Glutamatergic neuron (in vitro differentiated cells): ENCODE results near the gene FAM107B. TPM values are rescaled to one million over a fixed set of nuclear protein-coding genes. Genes with fewer than 3 reads are reported as not detected.
A peak's percentile ranks its signal among the peaks of the same experiment; 100 is the strongest.

Source experiments
- DNase-seq: peaks from one replicate; pipeline ENCODE4 v3.0.0; 2022
- H3K27ac Mint-ChIP-seq: one replicate; pipeline ENCODE4 v1.8.0; 2020; ENCODE audit warnings: mild to moderate bottlenecking, mixed read lengths, inconsistent platforms; ENCODE audit not compliant: unreplicated experiment
- H3K27me3 Mint-ChIP-seq: one replicate; pipeline ENCODE4 v1.8.0; 2020; ENCODE audit warnings: mild to moderate bottlenecking, moderate library complexity, mixed read lengths, inconsistent platforms; ENCODE audit not compliant: unreplicated experiment
- H3K36me3 Mint-ChIP-seq: one replicate; pipeline ENCODE4 v1.8.0; 2020; ENCODE audit warnings: mild to moderate bottlenecking, mixed read lengths, inconsistent platforms; ENCODE audit not compliant: unreplicated experiment
- H3K4me1 Mint-ChIP-seq: one replicate; pipeline ENCODE4 v1.8.0; 2020; ENCODE audit warnings: mild to moderate bottlenecking, low read depth, mixed read lengths, inconsistent platforms; ENCODE audit not compliant: unreplicated experiment
- H3K4me3 Mint-ChIP-seq: one replicate; pipeline ENCODE4 v1.8.0; 2020; ENCODE audit warnings: mild to moderate bottlenecking, mixed read lengths, inconsistent platforms; ENCODE audit not compliant: unreplicated experiment
- H3K9me3 Mint-ChIP-seq: one replicate; pipeline ENCODE4 v1.8.0; 2020; ENCODE audit warnings: mild to moderate bottlenecking, moderate library complexity, mixed read lengths, inconsistent platforms; ENCODE audit not compliant: unreplicated experiment
- CTCF ChIP-seq: fragments of 200-600 bp; sonication (generic); IDR thresholded peaks from one replicate; pipeline ENCODE4 v1.5.0; 2021; ENCODE audit not compliant: partially characterized antibody, unreplicated experiment
- total RNA-seq: library from RNA; stranded (reverse); fragmentation: NEBNext Ultra II Directional; extraction: Animal tissue kit (Norgen Biotek cat#: 25700); gene quantifications from one replicate; pipeline ENCODE4 v1.2.1, GENCODE V29; 2021; ENCODE audit not compliant: unreplicated experiment

The FAM107B gene
- total RNA-seq, 1 donor from 2014 or later, result 88.6 TPM

- TF ChIP-seq CTCF, result no peak
- Mint-ChIP-seq H3K4me3 (no peak overlapping the region), H3K27ac (no peak overlapping the region), H3K36me3 (no peaks in the 10 kb centered on the region), H3K27me3 (peaks cover 2% of the 10 kb centered on the region), H3K9me3 (peaks cover 2% of the 10 kb centered on the region), H3K4me1 (peaks cover 14% of the 10 kb centered on the region)
- DNase-seq, result no peak
These were observed 162.6 kb downstream of the FAM107B start for GRCh38 chr10:14611968-14612693.

- H3K9me3 Mint-ChIP-seq, result peaks cover 5% of the 10 kb centered on the region
- no peak overlapping the region for H3K4me3 Mint-ChIP-seq
- H3K27me3 Mint-ChIP-seq, result peaks cover 5% of the 10 kb centered on the region
- H3K27ac Mint-ChIP-seq, result no peak overlapping the region
- peaks cover 3% of the 10 kb centered on the region for H3K36me3 Mint-ChIP-seq
- TF ChIP-seq CTCF, result no peak
- DNase-seq, result no peak
- H3K4me1 Mint-ChIP-seq, result peaks cover 18% of the 10 kb centered on the region
These were observed 165.5 kb downstream of the FAM107B start for GRCh38 chr10:14609178-14609577.

- Mint-ChIP-seq H3K4me1 (peaks cover 18% of the 10 kb centered on the region), H3K27me3 (peaks cover 6% of the 10 kb centered on the region), H3K27ac (no peak overlapping the region), H3K9me3 (peaks cover 6% of the 10 kb centered on the region), H3K4me3 (no peak overlapping the region), H3K36me3 (peaks cover 3% of the 10 kb centered on the region)
- no peak for TF ChIP-seq CTCF
- no peak for DNase-seq
These were observed 166.2 kb downstream of the FAM107B start for GRCh38 chr10:14608381-14609001.

- H3K27ac Mint-ChIP-seq, result no peak overlapping the region
- no peak for TF ChIP-seq CTCF
- H3K4me3 Mint-ChIP-seq, result no peak overlapping the region
- DNase-seq, result no peak
- H3K4me1 Mint-ChIP-seq, result peaks cover 25% of the 10 kb centered on the region
- H3K27me3 Mint-ChIP-seq, result peaks cover 10% of the 10 kb centered on the region
- H3K9me3 Mint-ChIP-seq, result peaks cover 9% of the 10 kb centered on the region
- peaks cover 3% of the 10 kb centered on the region for H3K36me3 Mint-ChIP-seq
These were observed 168.1 kb downstream of the FAM107B start for GRCh38 chr10:14606633-14607032.

- Mint-ChIP-seq H3K36me3 (peaks cover 3% of the 10 kb centered on the region), H3K27me3 (peaks cover 10% of the 10 kb centered on the region), H3K27ac (peak overlapping the region; percentile 90), H3K4me1 (peaks cover 32% of the 10 kb centered on the region), H3K9me3 (peaks cover 9% of the 10 kb centered on the region), H3K4me3 (peak overlapping the region; percentile 98)
- DNase-seq, result no peak
- TF ChIP-seq CTCF, result no peak
These were observed 169.3 kb downstream of the FAM107B start for GRCh38 chr10:14605231-14605925.
